Peyer's patch (tissue), 4 donors: ENCODE results near the gene VPREB3.

Experiments used
- CTCF ChIP-seq, 6 experiments: fragments of 450-650 bp in 4 of 6; fragments of 200-600 bp in 2 of 6; sonication (generic) in 1 of 6; IDR thresholded peaks; one replicate each; pipeline ENCODE4 v1.5.1; 2017 to 2019; ENCODE audit warnings: antibody characterized with exemption in 6 of 6, mild to moderate bottlenecking in 3 of 6, moderate library complexity in 1 of 6
- POLR2A ChIP-seq, 2 donors: fragments of 450-650 bp; IDR thresholded peaks; one replicate each; pipeline ENCODE4 v1.5.1; 2017; ENCODE audit warnings: antibody characterized with exemption in 2 of 2, mild to moderate bottlenecking in 2 of 2, moderate library complexity in 2 of 2

- TF ChIP-seq POLR2A (IDR thresholded peaks at IDR 0.05) (no peak), CTCF (IDR thresholded peaks at IDR 0.05) (no peak)
Measured at GRCh38 chr22:23705358-23705757, 48.9 kb downstream of the VPREB3 start.
